Epithelial cell of prostate (primary cell): ENCODE results near the gene UNC5B.

Experiments
- DNase-seq: peaks from one replicate; pipeline ENCODE4 v3.0.0-alpha.2; 2011; ENCODE audit warnings: low read depth, low spot score
- H3K27ac ChIP-seq: fragments of 450-650 bp; 2 replicates; pipeline ENCODE4 v1.5.1; 2017; ENCODE audit warnings: mild to moderate bottlenecking

Gene UNC5B

GRCh38 chr10:71308985-71309384 is 96.6 kb downstream of the UNC5B start:
- no peak for DNase-seq
- H3K27ac ChIP-seq: no peak overlapping the region

- H3K27ac ChIP-seq: no peak overlapping the region
- DNase-seq: no peak
Measured at GRCh38 chr10:71309919-71310318, 97.5 kb downstream of the UNC5B start.

GRCh38 chr10:71312220-71312619 is 99.8 kb downstream of the UNC5B start:
- no peak overlapping the region for H3K27ac ChIP-seq
- no peak for DNase-seq

- H3K27ac ChIP-seq: no peak overlapping the region
- DNase-seq: no peak
Measured at GRCh38 chr10:71312811-71313789, 100.7 kb downstream of the UNC5B start.

- no peak for DNase-seq
Measured at GRCh38 chr10:71314028-71314693, 101.8 kb downstream of the UNC5B start.

GRCh38 chr10:71314694-71315225 is 102.4 kb downstream of the UNC5B start:
- no peak overlapping the region for H3K27ac ChIP-seq
- DNase-seq: no peak

More at GRCh38 chr10:71314028-71314693, 101.8 kb downstream of the UNC5B start:
- H3K27ac ChIP-seq: no peak overlapping the region

- DNase-seq: no peak
- H3K27ac ChIP-seq: no peak overlapping the region
Measured at GRCh38 chr10:71316056-71316785, 103.9 kb downstream of the UNC5B start.

GRCh38 chr10:71316786-71317160 is 104.4 kb downstream of the UNC5B start:
- H3K27ac ChIP-seq: no peak overlapping the region
- no peak for DNase-seq

- DNase-seq: no peak
Measured at GRCh38 chr10:71317739-71318138, 105.4 kb downstream of the UNC5B start.

GRCh38 chr10:71319042-71319799 is 106.9 kb downstream of the UNC5B start, which contains the start of gene SLC29A3:
Gene SLC29A3 (plus strand): TSS chr10:71319259. CDS start chr10:71319310, 51 bp downstream.
- DNase-seq: no peak
- no peak within 1 kb of the TSS for H3K27ac ChIP-seq

More at GRCh38 chr10:71317739-71318138, 105.4 kb downstream of the UNC5B start:
- no peak overlapping the region for H3K27ac ChIP-seq

- DNase-seq: no peak
- H3K27ac ChIP-seq: no peak overlapping the region
Measured at GRCh38 chr10:71319800-71320392, 107.5 kb downstream of the UNC5B start.

- DNase-seq: no peak
- H3K27ac ChIP-seq: no peak overlapping the region
Measured at GRCh38 chr10:71320592-71320991, 108.2 kb downstream of the UNC5B start.

GRCh38 chr10:71321386-71321785 is 109.0 kb downstream of the UNC5B start:
- DNase-seq: no peak
- H3K27ac ChIP-seq: no peak overlapping the region

GRCh38 chr10:71323407-71323806 is 111.0 kb downstream of the UNC5B start:
- DNase-seq: no peak
- no peak overlapping the region for H3K27ac ChIP-seq

GRCh38 chr10:71324743-71325142 is 112.4 kb downstream of the UNC5B start:
- H3K27ac ChIP-seq: no peak overlapping the region

GRCh38 chr10:71325267-71325666 is 112.9 kb downstream of the UNC5B start:
- no peak overlapping the region for H3K27ac ChIP-seq
- DNase-seq: no peak

More at GRCh38 chr10:71324743-71325142, 112.4 kb downstream of the UNC5B start:
- no peak for DNase-seq

- no peak for DNase-seq
Measured at GRCh38 chr10:71326464-71326881, 114.1 kb downstream of the UNC5B start.

GRCh38 chr10:71330789-71331404 is 118.5 kb downstream of the UNC5B start:
- DNase-seq: no peak
- H3K27ac ChIP-seq: no peak overlapping the region

More at GRCh38 chr10:71326464-71326881, 114.1 kb downstream of the UNC5B start:
- no peak overlapping the region for H3K27ac ChIP-seq

GRCh38 chr10:71331736-71332135 is 119.4 kb downstream of the UNC5B start:
- no peak overlapping the region for H3K27ac ChIP-seq
- no peak for DNase-seq
